22Rv1 (cell line): ENCODE results near the gene ABI1.

Experiments
- CTCF ChIP-seq: fragments of 450-650 bp; IDR thresholded peaks from 2 replicates; pipeline ENCODE4 v1.5.1; 2017; ENCODE audit warnings: mild to moderate bottlenecking
- ZFX ChIP-seq: fragments of 450-650 bp; IDR thresholded peaks from 2 replicates; pipeline ENCODE4 v1.6.1; 2017; ENCODE audit warnings: antibody characterized with exemption, borderline replicate concordance

GRCh38 chr10:26840938-26841732 lies 19.6 kb downstream of the ABI1 start:
- no peak for TF ChIP-seq CTCF
- no peak for TF ChIP-seq ZFX
